GM21825 (cell line): Measurements from ENCODE around the gene ZC2HC1B.
"Not testable (repeated sequence)": the region's sequence is repeated elsewhere in the genome, so short reads cannot be mapped to it uniquely, and the experiment has no call there.

ENCODE experiments used
- ATAC-seq: cut with Tn5 transposase; IDR thresholded peaks from one replicate; pipeline ENCODE4 v1.9.1; 2021; ENCODE audit warnings: mild to moderate bottlenecking, moderate library complexity; ENCODE audit not compliant: unreplicated experiment

The ZC2HC1B gene

DNA sequence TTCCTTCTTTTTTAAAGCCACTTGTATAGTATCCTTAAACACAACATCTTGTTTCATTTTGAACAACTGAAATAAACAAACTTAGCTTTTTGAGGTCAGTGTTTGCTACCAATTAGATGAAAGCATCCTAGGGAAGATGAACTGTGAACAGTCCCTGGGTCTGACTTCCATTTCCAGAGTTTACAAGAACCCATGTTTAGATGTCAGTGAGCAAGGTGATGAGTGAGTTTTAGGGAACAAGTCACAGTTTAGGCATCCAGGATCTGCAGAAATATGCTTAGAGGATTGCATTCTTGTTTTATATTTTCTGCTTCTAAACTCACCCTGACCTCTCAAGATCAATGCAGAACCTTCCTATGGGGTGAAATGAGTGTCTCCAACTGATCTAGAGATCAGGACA is 3.0 kb downstream of the ZC2HC1B start:
- no peak for ATAC-seq

DNA sequence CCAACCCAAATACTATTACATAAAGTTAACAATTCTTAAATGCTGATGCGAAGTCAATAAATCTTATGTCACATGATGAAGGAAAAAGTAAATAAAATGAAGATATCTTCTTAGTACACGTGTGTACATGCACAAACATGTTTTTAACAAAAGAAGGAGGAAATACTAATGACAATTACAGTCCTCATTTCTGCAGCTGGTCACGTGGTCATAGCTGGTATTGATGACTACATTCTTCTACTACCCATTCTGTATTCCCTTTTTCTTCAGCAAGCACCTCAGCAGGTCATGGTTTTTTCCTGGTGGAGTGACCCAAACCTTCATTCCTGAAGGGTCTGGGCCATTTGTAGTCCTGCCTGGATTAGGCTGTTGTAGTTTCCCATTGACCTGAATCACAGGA is 4.5 kb downstream of the ZC2HC1B start:
- not testable (repeated sequence) for ATAC-seq

DNA sequence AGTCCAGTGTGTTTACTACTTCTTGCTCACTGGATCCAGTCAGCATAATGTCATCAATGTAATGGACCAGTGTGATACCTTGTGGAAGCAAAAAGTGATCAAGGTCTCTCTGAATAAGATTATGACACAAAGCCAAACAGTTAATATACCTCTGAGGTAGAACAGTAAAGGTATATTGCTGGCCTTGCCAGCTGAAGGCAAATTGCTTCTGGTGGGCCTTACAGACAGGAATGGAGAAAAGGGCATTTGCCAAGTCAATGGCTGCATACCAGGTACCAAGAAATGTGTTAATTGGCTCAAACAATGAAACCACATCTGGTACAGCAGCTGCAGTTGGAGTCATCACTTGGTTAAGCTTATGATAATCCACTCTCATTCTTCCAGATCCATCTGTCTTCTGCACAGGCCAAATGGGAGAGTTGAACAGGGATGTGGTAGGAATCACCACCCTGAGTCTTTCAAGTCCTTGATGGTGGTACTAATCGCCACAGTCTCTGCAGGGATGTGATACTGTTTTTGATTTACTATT is 7.0 kb downstream of the ZC2HC1B start:
- ATAC-seq: not testable (repeated sequence)

DNA sequence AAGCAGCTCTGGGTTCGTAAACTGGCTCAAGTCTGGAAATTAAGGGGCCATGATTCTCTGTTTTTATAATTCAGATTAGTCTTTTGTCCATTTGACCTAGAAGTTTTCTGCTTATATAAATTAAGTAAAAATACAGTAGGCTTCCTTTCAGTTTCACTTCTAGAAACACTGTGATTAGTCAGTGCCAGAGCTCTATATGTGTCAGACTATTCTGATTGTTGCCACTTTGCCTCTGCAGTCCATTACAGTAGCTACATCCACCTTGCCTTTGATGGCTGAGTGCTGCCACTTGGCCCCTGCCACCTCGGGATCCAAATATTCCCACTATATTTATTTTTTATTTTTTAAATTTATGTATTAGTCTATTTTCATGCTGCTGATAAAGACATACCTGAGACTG is 7.9 kb downstream of the ZC2HC1B start:
- ATAC-seq: peak; percentile 97

DNA sequence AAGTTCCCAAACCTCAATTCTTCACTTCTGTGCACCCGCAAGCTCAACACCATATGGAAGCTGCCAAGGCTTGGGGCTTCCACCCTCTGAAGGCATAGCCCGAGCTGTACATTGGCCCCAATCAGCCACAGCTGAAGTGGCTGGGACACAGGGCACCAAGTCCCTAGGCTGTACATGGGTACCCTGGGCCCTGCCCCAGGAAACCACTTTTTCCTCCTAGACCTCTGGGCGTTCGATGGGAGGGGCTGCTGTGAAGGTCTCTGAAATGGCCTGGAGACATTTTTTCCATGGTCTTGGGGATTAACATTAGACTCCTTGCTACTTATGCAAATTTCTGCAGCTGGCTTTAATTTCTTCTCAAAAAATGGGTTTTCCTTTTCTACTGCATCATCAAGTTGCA is 9.3 kb downstream of the ZC2HC1B start:
- ATAC-seq: not testable (repeated sequence)

DNA sequence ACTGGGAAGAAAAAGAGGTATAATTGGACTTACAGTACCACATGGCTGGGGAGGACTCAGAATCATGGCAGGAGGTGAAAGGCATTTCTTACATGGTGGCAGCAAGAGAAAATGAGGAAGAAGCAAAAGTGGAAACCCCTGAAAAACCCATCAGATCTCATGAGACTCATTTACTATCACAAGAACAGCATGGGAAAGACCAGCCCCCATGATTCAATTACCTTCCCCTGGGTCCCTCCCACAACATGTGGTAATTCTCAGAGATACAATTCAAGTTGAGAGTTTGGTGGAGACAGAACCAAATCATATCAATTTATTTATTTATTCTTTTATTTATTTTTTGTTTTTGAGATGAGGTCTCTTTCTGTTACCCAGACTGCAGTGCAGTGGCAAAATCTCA is 10.2 kb downstream of the ZC2HC1B start:
- not testable (repeated sequence) for ATAC-seq

DNA sequence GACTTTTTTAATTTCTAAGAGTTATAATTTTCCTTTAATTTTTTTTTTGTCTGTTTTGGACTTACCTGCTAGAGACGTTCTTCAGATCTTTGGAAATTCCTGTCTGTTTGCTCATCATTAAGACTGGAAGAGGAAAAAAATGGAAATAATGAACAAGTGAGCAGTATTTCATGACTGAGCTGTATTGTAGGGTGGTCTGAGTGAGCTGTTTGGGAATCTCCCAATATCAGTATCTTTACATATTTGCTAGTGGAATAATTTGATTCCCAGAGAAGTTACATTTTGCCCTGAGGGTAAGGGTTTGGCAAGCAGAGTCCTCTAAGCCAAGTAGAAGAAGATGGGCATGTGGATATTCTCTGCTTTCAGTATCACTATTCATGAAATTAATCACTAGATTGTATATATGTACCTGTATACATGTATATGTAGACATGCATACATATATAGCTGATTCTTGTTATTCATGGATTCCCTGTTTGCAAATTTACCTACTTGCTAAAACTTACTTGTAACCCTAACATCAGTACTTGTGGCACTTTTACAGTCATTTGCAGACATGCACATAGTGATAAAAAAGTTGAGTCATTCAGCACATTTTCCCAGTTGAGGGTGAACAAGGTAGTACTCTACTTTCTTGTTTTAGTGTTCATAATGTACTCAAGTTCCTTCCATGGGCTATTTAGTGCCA is 13.5 kb downstream of the ZC2HC1B start:
- no peak for ATAC-seq

DNA sequence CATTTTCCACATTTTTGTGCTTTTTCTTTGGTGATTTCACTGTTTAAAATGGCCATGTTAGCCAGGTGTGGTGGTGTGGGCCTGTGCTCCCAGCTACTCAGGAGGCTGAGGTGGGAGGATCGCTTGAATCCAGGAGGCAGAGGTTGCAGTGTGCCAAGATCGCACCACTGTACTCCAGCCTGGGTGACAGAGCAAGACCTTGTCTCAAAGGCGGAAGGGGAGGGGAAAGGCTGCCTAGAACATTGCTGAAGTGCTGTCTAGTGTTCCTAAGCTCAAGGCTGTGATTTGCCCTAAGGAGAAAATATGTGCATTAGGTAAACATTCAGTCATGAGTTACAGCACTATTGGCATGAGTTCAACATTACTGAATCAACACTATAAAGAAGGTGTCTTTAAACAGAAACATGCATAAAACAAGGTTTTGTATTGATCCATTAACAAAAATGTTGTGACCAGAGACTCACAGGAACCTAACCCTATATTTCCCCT is 14.0 kb downstream of the ZC2HC1B start:
- no peak for ATAC-seq

DNA sequence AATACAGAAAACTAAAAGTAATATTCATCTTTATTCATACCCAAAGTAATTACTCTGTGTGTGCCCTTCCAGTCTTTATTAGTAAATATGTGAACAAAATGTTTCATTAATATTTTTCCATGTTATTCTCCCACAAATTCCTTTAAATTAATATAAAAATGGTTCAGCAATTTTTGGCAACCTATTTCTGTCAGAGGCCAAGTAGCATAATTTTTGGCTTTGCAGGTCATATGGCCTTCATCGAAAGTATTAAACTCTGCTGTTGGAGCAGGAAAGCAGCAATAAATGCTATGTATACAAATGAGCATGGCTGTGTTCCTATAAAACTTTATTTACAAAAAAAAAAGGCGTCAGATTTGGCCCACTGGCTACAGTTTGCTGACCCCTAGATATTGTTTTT is 16.1 kb downstream of the ZC2HC1B start:
- no peak for ATAC-seq

DNA sequence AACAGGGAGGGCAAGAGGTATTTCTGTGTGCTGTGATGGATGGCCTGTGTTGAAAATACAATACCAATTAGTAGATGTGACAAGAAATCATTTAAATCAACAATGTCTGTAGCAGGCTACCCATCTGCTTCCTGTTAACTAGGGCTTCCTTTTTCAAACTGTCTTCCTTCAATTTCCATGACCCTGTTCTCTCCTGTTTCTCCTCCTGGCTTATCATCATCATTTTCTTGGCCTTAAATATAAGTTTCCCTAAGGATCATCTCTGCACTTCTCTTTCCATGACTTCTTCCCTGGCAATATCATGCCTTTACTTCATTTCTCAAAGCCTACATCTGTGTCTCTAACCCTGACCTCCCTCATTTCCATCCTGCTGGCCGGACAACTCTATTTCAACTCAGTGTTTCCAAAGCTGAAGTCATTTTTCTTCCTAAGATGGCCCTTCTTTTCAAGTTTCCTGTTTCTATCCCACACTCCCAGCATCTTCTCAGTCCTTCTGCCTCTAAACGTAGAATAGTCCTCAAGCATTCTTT is 18.2 kb downstream of the ZC2HC1B start:
- ATAC-seq: no peak

DNA sequence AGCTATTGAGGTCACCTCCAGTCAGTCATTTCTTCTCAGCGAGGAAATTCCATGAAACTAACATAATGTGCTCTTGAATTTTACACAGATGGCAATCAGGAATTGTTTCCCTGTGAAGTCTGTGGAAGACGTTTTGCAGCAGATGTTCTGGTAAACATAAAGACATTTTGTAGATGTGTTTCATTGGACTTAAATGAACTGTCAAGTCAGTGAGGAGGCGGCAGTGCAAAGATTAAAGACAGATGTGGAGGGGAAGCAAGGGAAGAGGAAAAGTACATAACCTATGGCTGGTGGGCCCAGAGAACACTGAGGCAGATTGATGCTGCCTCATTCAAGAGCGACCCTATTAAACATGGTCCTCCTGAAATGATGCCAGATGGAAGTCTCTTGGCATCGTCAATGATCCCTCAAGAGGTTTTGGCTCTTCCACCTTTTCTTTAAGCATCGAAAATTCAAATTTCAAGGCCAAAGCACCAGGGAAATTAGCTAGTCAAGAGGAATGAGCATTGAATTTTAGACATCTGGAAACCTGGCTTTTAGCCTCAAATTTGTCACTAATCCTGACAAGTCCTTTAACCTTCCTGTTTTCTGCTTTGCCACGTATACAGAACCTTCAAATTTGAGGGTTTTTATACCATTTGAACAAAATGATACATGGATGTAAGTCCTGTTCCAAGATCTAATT is 20.1 kb downstream of the ZC2HC1B start:
- ATAC-seq: no peak

DNA sequence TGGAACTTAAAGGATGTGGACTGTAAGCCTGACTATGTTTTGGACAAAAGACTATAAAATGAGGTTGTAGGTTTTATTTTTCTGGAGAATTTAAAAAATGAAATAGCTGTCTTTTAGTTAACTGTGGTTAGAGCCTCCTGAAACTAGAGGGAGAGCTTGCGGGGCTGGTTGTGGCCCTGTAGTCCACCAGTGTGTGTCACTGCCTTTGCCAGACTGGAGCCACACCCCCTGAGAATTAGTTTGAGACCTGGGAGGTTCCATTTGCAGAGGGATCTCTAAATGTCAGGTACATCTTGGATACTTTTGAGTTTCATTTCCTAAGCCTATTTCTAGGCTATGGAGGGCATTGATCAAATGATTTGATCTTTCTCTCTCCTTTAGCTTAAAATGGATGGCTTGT is 20.8 kb downstream of the ZC2HC1B start:
- no peak for ATAC-seq

DNA sequence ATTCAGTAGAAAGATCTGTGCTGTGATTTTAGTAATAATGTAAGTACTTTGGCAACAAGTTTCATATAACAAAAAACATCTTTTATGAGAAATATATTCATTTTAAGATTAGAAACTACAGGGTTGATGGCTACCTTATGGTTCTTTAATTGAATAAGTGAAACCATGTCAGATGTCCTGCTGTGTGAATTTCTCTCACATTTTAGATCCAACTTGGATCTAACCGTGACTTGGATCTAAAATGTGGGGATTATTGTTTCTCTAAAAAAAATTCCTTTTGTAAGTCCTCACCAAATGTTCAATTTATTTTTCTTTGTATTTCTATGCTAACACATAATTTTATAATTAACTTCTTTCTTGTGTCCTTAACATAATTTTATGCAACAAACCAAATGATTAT is 30.4 kb downstream of the ZC2HC1B start:
- ATAC-seq: no peak

DNA sequence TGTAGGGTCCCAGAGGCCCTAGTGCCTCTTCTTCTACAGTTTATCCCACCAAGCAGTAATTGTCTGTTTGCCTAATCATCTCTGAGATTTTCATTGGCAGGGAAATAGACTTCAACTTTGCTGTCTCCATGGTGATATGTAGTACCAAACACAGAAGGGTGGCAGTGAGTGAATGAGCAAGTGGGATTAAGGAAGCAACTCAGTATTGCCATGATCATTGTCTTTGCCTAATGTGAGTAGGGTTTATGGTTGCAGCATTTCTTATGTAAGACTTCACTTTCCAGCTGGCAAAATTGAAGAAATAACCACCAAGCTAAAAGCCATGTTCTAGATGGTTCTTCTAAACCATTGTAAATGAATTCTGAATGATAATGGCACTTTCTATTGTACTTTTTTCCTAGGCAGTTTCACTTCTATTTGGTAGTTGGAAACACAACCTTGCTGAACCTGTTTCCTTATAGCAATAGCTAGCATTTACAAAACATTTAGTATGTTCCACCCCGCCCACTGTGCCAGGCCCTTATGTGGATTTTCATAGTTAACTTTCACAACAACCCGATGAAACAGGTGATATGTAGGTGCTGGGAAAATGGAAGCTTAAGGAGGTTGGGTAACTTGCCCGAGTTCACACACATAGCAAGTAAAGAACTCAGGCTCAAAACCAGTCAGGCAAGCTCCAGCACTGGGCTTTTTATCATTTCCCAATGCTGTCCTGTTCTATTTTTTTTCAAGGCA is 32.0 kb downstream of the ZC2HC1B start:
- ATAC-seq: no peak

DNA sequence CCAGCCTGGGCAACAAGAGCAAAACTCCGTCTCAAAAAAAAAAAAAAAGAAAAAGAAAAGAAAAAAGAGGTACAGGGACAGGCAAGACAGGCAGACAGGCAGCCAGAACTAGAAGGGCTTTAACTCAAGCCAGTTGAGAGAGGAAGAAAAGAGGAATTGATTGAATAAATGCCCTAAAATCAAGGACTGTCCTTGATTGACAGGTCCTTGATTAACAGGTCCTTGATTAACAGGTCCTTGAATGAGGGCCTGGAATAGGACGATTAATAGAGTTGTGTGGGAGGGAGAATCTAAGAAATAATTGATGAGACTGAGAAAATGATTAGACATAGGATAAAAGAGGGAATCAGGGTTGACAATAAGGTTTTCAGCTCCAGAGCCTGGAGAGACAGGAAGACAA is 36.1 kb downstream of the ZC2HC1B start:
- ATAC-seq: no peak

DNA sequence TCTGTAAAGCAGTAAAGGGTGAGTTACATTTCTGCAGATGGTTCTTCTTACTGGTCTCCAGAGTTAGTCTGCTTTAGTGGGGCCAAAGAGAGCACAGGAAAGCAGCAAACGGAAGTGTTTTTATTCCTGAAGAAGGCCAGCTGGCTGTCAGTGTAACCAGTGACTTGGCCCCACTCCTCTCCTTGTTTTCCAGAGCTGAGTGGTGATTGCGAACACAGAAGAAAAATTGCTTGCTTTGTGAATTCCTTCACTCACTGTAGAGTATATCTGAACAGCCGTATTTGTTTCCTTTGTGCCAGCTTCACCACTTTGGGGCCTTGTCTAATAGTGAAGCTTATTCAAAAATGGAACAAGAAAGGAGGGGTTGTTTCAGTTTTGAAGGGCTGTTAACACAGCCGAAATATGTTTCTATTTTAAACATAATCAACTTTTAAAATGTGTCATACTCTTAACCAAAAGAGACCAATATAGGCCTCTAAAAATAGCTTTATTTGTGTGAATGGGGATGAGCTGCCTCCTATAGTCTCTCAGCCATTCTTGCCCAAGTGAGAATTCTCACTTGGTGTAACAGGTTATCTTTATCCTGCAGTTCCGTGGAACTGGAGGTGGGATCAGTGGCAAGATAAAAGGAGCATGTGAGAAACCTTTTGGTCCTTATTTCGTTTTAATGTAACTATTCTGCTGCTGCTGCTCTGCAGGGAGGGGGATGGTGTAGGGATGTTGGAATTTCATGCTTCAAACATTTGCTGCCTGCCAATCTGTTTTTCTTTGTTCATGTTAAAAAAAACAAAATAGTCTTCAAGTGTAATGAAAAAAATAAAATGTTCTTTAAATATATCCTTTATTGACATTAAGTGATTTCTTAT is 37.8 kb downstream of the ZC2HC1B start:
- ATAC-seq: peak; percentile 97

DNA sequence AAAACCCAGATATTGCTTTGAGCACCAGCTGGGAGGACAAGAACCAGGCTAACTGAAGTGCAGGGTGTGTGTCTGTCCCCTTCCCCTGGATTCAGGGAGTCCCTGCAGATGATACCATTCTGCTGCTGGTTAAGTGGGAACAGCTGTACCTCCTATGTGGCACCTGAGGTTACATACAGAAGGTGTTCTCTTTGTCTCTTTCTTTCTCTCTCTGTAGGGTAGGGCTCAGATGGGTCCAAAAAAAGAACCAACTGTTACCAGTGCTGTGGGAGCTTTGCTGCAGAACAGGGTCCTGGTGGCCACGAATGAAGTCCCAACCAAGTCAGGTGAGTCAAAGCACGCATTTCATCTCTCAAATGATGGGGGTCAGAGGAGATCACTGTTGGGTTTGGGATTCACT is 38.6 kb downstream of the ZC2HC1B start:
- no peak for ATAC-seq

DNA sequence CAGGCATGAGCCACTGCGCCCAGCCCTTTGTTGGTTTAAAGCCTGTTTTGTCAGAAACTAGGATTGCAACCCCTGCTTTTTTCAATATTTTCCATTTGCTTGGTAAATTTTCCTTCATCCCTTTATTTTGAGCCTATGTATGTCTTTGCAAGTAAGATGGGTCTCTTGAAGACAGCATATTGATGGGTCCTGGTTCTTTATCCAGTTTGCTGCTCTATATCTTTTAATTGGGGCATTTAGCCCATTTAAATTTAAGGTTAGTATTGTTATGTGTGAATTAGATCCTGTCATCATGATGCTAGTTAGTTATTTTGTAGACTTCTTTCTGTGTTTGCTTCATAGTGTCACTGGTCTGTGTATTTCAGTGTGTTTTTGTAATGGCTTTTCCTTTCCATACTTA is 46.8 kb downstream of the ZC2HC1B start:
- ATAC-seq: no peak

DNA sequence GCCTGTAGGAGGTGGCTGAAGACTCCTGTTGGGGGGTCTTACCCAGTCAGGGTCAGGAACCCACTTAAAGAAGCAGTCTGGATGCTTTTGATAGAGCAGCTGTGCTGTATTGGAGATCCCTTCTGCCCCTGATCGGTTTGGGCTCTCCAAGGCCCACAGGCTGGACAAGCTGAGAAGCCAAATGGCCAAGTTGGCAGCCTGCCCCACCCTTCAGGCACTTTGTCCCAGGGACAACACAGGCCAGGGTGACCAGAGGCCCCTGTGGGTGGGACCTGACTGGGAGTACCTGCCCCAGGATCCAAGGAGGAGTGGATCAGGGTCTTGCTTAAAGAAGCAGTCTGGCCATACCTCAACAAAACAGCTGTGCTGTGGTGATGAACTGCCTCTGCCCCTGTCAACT is 48.4 kb downstream of the ZC2HC1B start:
- ATAC-seq: no peak

DNA sequence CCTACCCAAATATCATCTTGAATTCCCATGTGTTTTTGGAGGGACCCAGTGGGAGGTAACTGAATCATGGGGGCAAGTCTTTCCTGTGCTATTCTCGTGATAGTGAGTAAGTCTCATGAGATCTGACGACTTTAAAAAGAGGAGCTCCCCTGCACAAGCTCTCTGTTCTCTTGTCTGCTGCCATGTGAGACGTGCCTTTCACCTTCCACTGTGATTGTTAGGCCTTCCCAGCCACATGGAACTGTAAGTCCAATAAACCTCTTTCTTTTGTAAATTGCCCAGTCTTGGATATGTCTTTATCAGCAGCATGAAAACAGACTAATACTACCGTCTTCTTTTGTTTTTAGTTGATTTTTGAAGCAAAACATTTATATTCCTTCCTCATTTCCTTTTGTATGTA is 52.8 kb downstream of the ZC2HC1B start:
- not testable (repeated sequence) for ATAC-seq
